HepG2 (cell line): Measurements from ENCODE around the gene NTF3. TPM values are rescaled to one million over a fixed set of nuclear protein-coding genes. Genes with fewer than 3 reads are reported as not detected.

Experiments used
- ATAC-seq: fragments of 200-7000 bp; cut with Tn5 transposase; 3 replicates; pipeline ENCODE4 v1.9.1; 2020; ENCODE audit warnings: mild to moderate bottlenecking, moderate library complexity
- BruUV-seq: library from RNA; stranded (reverse); fragments of 400-500 nt; replicated peaks from 2 replicates; lab custom pipeline; 2021; lab: Mats Ljungman, UMichigan
- CTCF ChIA-PET: fragments of 300-600 bp; formaldehyde crosslinking; extraction: SDS; loops from one replicate; lab custom pipeline; 2021; ENCODE audit warnings: low total read pairs, inconsistent platforms, low intra/inter-chr PET ratio; lab: Yijun Ruan, JAX
- POLR2A ChIA-PET: fragments of 350-600 bp; sonication (Branson Sonifier 250); formaldehyde crosslinking; loops from one replicate; lab custom pipeline; 2020; ENCODE audit warnings: antibody characterized with exemption, inconsistent platforms; lab: Yijun Ruan, JAX
- DNase-seq: peaks from one replicate; pipeline ENCODE4 v3.0.0-alpha.2; 2015; ENCODE audit warnings: low spot score
- FAIRE-seq: peaks from 3 replicates; lab custom pipeline; 2011; peaks lifted over from hg19 to GRCh38; lab: Jason Lieb, UNC
- H2AFZ ChIP-seq: one replicate; pipeline ENCODE4 v1.6.1; 2011; ENCODE audit warnings: low read length, inconsistent platforms
- H3K27ac ChIP-seq: fragments of 300-600 bp; 3 replicates; pipeline ENCODE4 v1.8.0; 2011; ENCODE audit warnings: mixed run types, mild to moderate bottlenecking, mixed read lengths, low read length, inconsistent platforms; ENCODE audit not compliant: insufficient read depth; ENCODE audit errors: extremely low read length
- H3K27me3 ChIP-seq, 2 experiments: fragments of 200-600 bp in 1 of 2; 2 replicates in 1 of 2; 3 replicates in 1 of 2; pipeline versions ENCODE4 v1.6.0 to v1.8.0; 2011; ENCODE audit warnings: low read length in 2 of 2, mild to moderate bottlenecking in 2 of 2, moderate library complexity in 2 of 2, inconsistent platforms in 1 of 2; ENCODE audit not compliant: insufficient read depth in 2 of 2, control insufficient read depth in 1 of 2
- H3K36me3 ChIP-seq, 2 experiments: fragments of 200-600 bp in 1 of 2; replicated peaks in 1 of 2; 2 replicates in 1 of 2; 3 replicates in 1 of 2; pipeline versions ENCODE4 v1.5.1 to v1.8.0; 2011; ENCODE audit warnings: low read length in 2 of 2, inconsistent platforms in 1 of 2; ENCODE audit not compliant: insufficient read depth in 2 of 2, control insufficient read depth in 1 of 2
- H3K4me1 ChIP-seq: 2 replicates; pipeline ENCODE4 v1.5.1; 2012; ENCODE audit warnings: low read length, inconsistent platforms; ENCODE audit not compliant: insufficient read depth
- H3K4me2 ChIP-seq: 2 replicates; pipeline ENCODE4 v1.6.0; 2011; ENCODE audit warnings: low read depth, low read length, inconsistent platforms
- H3K4me3 ChIP-seq, 3 experiments: fragments of 200-600 bp in 1 of 3; sonication (generic), shearing (Covaris generic) in 1 of 3; replicated peaks in 1 of 3; 2 replicates each; pipeline ENCODE4 v1.5.1; 2011 to 2016; ENCODE audit warnings: low read length in 3 of 3, inconsistent platforms in 2 of 3, low read depth in 2 of 3, mild to moderate bottlenecking in 2 of 3, control low read depth in 1 of 3, mixed read lengths in 1 of 3; ENCODE audit not compliant: insufficient read depth in 1 of 3
- H3K79me2 ChIP-seq: one replicate; pipeline ENCODE4 v1.6.1; 2011; ENCODE audit warnings: low read length, inconsistent platforms; ENCODE audit not compliant: insufficient read depth
- H3K9ac ChIP-seq: 2 replicates; pipeline ENCODE4 v1.6.0; 2011; ENCODE audit warnings: mild to moderate bottlenecking, low read depth, low read length, inconsistent platforms; ENCODE audit not compliant: insufficient read depth
- H3K9me3 ChIP-seq: 2 replicates; pipeline ENCODE4 v1.5.1; 2012; ENCODE audit warnings: mild to moderate bottlenecking, low read length
- H4K20me1 ChIP-seq: 2 replicates; pipeline ENCODE4 v1.6.0; 2011; ENCODE audit warnings: inconsistent platforms, mild to moderate bottlenecking, low read length, moderate library complexity; ENCODE audit not compliant: insufficient read depth
- PCBP1 ChIP-seq: fragments of 200-400 bp; formaldehyde crosslinking; IDR thresholded peaks from 2 replicates; pipeline ENCODE4 v1.6.1; 2017; ENCODE audit warnings: mild to moderate bottlenecking, low read depth, low read length, borderline replicate concordance
- ZKSCAN1 ChIP-seq: fragments of 150-350 bp; IDR thresholded peaks from 2 replicates; pipeline ENCODE4 v1.6.1; 2014; ENCODE audit warnings: low read length
- ZNF614 ChIP-seq: IDR thresholded peaks from 2 replicates; pipeline ENCODE4 v1.6.1; 2018; ENCODE audit warnings: missing biosample characterization, missing genetic modification reagents, inconsistent platforms, borderline replicate concordance
- ZNF672 ChIP-seq: sonication (generic); formaldehyde crosslinking; IDR thresholded peaks from 2 replicates; pipeline ENCODE4 v1.8.1; 2022; ENCODE audit warnings: missing genetic modification reagents
- WGBS: methylation state at CpG from one replicate; pipeline ENCODE4 v1.1.6; 2017; ENCODE audit warnings: low lambda C conversion rate; 5-methylcytosine and 5-hydroxymethylcytosine counted together
- in situ Hi-C: cut with HindIII; loops from 2 replicates; pipeline ENCODE4 v1.10.0; 2017; ENCODE audit warnings: low pct_unique_long_range_greater_than_20kb; ENCODE audit not compliant: extremely low pct_ligation_motif_present
- intact Hi-C: fragments of 100-400 bp; cut with micrococcal nuclease; formaldehyde crosslinking; loops from one replicate; pipeline ENCODE4 v1.10.0; 2022; ENCODE audit not compliant: unreplicated experiment
- polyA plus RNA-seq, 8 experiments: library from polyadenylated mRNA; depleted of rRNA in 3 of 8; stranded (reverse) in 7 of 8; unstranded in 1 of 8; fragments of >200 nt; fragmentation: Illumina TruSeq in 4 of 8; extraction: Trizol in 4 of 8; gene quantifications; 2 replicates each; pipeline versions ENCODE4 v1.2.1 to v1.2.3, GENCODE V29; 2011 to 2016; ENCODE audit warnings: low read depth in 4 of 8, missing spikeins in 1 of 8, mixed read lengths in 1 of 8; ENCODE audit not compliant: insufficient read depth in 1 of 8
- total RNA-seq, 5 experiments: library from RNA; depleted of rRNA; stranded (reverse); fragments of >200 nt; fragmentation: Illumina TruSeq; extraction: Trizol; gene quantifications; 2 replicates each; pipeline ENCODE4 v1.2.3, GENCODE V29; 2016; ENCODE audit warnings: low read depth in 1 of 5
- TF ChIP-seq, protein P1 (sequence below): fragments of 450-650 bp; IDR thresholded peaks from 2 replicates; pipeline ENCODE4 v1.6.1; 2017
- TF ChIP-seq, protein P2 (sequence below): sonication (generic); formaldehyde crosslinking; IDR thresholded peaks from 2 replicates; pipeline ENCODE4 v1.4.0; 2020; ENCODE audit warnings: missing genetic modification reagents
- TF ChIP-seq, protein P3 (sequence below): IDR thresholded peaks from 2 replicates; pipeline ENCODE4 v1.6.1; 2016; ENCODE audit warnings: missing compliant biosample characterization, missing genetic modification reagents, borderline replicate concordance

The NTF3 gene
- total and polyA plus RNA-seq, 2 of the 13 experiments (the other 11 are each of a cell fraction or from before 2014, with no cell fraction given): not detected

DNA sequence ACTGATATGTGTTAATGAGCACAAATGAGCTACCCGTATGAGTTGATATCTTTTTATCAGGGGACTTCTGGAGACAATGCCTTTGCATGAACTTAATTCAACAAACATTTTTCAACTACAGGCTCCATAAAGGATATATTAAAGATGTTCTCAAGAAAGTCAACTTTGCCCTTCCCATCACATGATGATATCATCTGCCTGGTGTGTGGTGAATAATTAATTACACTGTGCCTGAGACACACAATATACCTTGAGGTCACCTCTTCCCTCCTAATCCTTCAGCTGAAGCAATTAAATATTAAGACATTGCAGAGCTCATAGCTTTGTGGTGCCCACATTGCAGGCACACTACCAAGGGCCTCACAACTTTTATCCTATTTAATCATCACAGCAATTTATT, 22.3 kb upstream of the NTF3 start:
- intact Hi-C loops (no loop called here), in situ Hi-C loops (no loop called here)
- Histone ChIP-seq H3K27ac (no peak overlapping the region), H3K79me2 (no peaks in the 10 kb centered on the region), H3K27me3 (no peaks in the 10 kb centered on the region; a peak in 1 of 5 replicates), H3K4me1 (no peaks in the 10 kb centered on the region), H3K4me2 (no peak overlapping the region), H4K20me1 (no peaks in the 10 kb centered on the region), H3K36me3 (no peaks in the 10 kb centered on the region), H3K4me3 (no peak overlapping the region), H3K9me3 (no peaks in the 10 kb centered on the region), H2AFZ (no peak overlapping the region), H3K9ac (no peak overlapping the region)
- ATAC-seq (no peak), FAIRE-seq (no peak), DNase-seq (no peak)
- CTCF ChIA-PET: no interaction called here
- POLR2A ChIA-PET: no interaction called here
- TF ChIP-seq, protein P1, sequence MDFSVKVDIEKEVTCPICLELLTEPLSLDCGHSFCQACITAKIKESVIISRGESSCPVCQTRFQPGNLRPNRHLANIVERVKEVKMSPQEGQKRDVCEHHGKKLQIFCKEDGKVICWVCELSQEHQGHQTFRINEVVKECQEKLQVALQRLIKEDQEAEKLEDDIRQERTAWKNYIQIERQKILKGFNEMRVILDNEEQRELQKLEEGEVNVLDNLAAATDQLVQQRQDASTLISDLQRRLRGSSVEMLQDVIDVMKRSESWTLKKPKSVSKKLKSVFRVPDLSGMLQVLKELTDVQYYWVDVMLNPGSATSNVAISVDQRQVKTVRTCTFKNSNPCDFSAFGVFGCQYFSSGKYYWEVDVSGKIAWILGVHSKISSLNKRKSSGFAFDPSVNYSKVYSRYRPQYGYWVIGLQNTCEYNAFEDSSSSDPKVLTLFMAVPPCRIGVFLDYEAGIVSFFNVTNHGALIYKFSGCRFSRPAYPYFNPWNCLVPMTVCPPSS: no peak
- TF ChIP-seq ZKSCAN1 (no peak), PCBP1 (no peak), ZNF614 (CRISPR knock-in tag) (no peak), ZNF672 (CRISPR knock-in tag) (no peak)
- TF ChIP-seq, protein P2, sequence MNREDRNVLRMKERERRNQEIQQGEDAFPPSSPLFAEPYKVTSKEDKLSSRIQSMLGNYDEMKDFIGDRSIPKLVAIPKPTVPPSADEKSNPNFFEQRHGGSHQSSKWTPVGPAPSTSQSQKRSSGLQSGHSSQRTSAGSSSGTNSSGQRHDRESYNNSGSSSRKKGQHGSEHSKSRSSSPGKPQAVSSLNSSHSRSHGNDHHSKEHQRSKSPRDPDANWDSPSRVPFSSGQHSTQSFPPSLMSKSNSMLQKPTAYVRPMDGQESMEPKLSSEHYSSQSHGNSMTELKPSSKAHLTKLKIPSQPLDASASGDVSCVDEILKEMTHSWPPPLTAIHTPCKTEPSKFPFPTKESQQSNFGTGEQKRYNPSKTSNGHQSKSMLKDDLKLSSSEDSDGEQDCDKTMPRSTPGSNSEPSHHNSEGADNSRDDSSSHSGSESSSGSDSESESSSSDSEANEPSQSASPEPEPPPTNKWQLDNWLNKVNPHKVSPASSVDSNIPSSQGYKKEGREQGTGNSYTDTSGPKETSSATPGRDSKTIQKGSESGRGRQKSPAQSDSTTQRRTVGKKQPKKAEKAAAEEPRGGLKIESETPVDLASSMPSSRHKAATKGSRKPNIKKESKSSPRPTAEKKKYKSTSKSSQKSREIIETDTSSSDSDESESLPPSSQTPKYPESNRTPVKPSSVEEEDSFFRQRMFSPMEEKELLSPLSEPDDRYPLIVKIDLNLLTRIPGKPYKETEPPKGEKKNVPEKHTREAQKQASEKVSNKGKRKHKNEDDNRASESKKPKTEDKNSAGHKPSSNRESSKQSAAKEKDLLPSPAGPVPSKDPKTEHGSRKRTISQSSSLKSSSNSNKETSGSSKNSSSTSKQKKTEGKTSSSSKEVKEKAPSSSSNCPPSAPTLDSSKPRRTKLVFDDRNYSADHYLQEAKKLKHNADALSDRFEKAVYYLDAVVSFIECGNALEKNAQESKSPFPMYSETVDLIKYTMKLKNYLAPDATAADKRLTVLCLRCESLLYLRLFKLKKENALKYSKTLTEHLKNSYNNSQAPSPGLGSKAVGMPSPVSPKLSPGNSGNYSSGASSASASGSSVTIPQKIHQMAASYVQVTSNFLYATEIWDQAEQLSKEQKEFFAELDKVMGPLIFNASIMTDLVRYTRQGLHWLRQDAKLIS: no peak
- TF ChIP-seq, protein P3, sequence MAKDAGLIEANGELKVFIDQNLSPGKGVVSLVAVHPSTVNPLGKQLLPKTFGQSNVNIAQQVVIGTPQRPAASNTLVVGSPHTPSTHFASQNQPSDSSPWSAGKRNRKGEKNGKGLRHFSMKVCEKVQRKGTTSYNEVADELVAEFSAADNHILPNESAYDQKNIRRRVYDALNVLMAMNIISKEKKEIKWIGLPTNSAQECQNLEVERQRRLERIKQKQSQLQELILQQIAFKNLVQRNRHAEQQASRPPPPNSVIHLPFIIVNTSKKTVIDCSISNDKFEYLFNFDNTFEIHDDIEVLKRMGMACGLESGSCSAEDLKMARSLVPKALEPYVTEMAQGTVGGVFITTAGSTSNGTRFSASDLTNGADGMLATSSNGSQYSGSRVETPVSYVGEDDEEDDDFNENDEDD (CRISPR knock-in tag): no peak
- BruUV-seq: no TSS peak
- 0% methylated on average over 1 of the region's 1 CpG for WGBS
